ENCODE measurements around the gene CALML3. TPM values are rescaled to one million over a fixed set of nuclear protein-coding genes. Genes with fewer than 3 reads are reported as not detected.
A peak's percentile ranks its signal among the peaks of the same experiment; 100 is the strongest.

Gene CALML3
- total and polyA plus RNA-seq, 2 of the 13 experiments (the other 11 are each of a cell fraction or from before 2014, with no cell fraction given), result not detected

DNA sequence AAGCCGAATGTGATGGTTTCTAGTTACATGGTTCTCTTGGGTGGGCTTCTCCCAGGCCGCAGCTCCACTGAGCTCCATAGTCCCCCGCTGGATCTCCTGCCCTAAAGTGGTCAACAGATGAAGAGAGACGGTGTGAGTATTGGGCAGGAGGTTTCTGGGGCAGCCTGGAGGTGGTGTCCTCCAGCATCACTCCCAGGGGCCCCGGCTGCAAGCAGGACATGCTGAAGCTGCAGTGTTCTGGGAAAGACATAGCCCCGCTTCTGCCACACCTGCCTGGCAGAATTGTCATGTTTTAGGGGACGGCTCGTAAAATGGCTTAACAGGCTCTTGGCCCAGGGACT lies 40.4 kb downstream of the CALML3 start:
- CTCF ChIA-PET (ENCODE audit: low intra/inter-chr PET ratio, low total read pairs), result no interaction called here
- FAIRE-seq, result no peak
- POLR2A ChIA-PET, result interaction anchor here (0.8 to 1.5 kb wide), 2 partner anchors 16 to 117 kb away, joined by 3 read pairs; no protein-coding TSS in a partner anchor

DNA sequence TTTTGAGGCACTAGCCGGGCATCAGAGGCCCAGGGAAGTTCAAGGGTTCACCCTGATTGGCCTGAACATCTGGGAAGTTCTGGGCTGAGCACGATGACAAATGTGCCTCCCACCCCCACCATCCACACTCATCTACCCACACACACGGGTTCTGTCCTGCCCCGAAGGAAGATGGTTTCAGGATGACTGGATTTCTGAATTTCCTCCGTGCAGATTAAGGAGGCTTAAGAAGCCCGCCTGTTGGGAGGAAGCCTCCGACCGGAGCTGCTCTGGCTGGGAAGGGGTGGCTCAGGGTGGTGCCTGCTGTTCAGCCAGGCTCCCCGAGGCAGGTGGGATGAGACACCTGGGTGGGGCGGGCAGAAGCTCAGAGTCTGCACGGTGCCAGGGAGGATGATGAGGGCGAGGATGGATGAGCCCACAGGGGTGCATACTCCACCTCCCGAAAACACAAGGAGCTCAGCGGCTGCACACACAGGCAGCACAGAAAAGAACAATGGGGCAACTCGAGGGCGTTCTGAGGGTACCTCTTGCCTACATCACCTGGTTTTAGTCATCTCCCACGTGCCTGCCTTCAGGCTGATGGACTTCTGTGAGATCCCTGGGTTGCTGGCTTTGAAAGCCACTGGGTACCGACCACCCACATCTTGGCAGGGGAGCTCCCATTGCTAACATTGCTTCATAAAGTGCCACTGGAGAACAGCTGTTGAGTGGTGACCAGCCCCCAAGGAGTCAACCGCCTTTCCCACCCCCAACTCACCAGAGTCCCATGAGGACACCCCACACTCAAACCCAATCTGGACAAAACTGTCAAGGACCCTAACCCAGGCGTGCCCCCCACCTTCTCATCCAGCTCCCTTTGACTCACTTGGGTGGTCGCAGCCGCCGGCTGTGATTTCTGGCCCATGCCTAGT lies 41.2 kb downstream of the CALML3 start:
- ATAC-seq (no peak), DNase-seq (ENCODE audit: low spot score) (no peak), FAIRE-seq (no peak)
- intact Hi-C loops (cut with micrococcal nuclease; ENCODE audit: unreplicated experiment), result no loop called here
- Histone ChIP-seq H3K9me3 (ENCODE audit: low read length) (no peaks in the 10 kb centered on the region), H2AFZ (ENCODE audit: low read length) (no peak overlapping the region), H3K4me1 (ENCODE audit: insufficient read depth, low read length) (peaks cover 73% of the 10 kb centered on the region), H4K20me1 (ENCODE audit: insufficient read depth, low read length) (no peaks in the 10 kb centered on the region), H3K4me2 (ENCODE audit: low read depth, low read length) (no peak overlapping the region), H3K9ac (ENCODE audit: insufficient read depth, low read depth, low read length) (no peak overlapping the region), H3K4me3 (replicated peaks in 1 of 3; ENCODE audit: insufficient read depth in 1 of 3, low read depth in 2 of 3, low read length in 3 of 3) (no peak overlapping the region), H3K27ac (ENCODE audit: extremely low read length, insufficient read depth, low read length) (no peak overlapping the region), H3K27me3 (ENCODE audit: control insufficient read depth in 1 of 2, insufficient read depth in 2 of 2, low read length in 2 of 2) (no peaks in the 10 kb centered on the region; a peak in 1 of 5 replicates), H3K79me2 (ENCODE audit: insufficient read depth, low read length) (no peaks in the 10 kb centered on the region), H3K36me3 (replicated peaks in 1 of 2; ENCODE audit: control insufficient read depth in 1 of 2, insufficient read depth in 2 of 2, low read length in 2 of 2) (no peaks in the 10 kb centered on the region)
- 0 out of 2 replicates have a peak, but pooled peaks have one; percentile 23 for TF ChIP-seq ZNF75D (CRISPR knock-in tag; IDR thresholded peaks at IDR 0.05; ENCODE audit: borderline replicate concordance)
- TF ChIP-seq ZNF720 (CRISPR knock-in tag; IDR thresholded peaks at IDR 0.05), result no peak
- 68% methylated on average over 18 of the region's 23 CpGs for WGBS (ENCODE audit: low lambda C conversion rate)
- CTCF ChIA-PET (ENCODE audit: low intra/inter-chr PET ratio, low total read pairs), result no interaction called here
- BruUV-seq (replicated peaks), result no TSS peak
- in situ Hi-C loops (cut with HindIII; ENCODE audit: extremely low pct_ligation_motif_present, low pct_unique_long_range_greater_than_20kb), result no loop called here
- POLR2A ChIA-PET, result interaction anchor here (0.8 to 1.7 kb wide), 3 partner anchors 17 to 118 kb away, joined by 3 to 9 read pairs (median 3); no protein-coding TSS in a partner anchor

More for the DNA sequence above, 40.4 kb downstream of the CALML3 start:
- Histone ChIP-seq H3K36me3 (replicated peaks in 1 of 2; ENCODE audit: control insufficient read depth in 1 of 2, insufficient read depth in 2 of 2, low read length in 2 of 2) (no peaks in the 10 kb centered on the region), H3K27ac (ENCODE audit: extremely low read length, insufficient read depth, low read length) (no peak overlapping the region), H4K20me1 (ENCODE audit: insufficient read depth, low read length) (no peaks in the 10 kb centered on the region), H3K27me3 (ENCODE audit: control insufficient read depth in 1 of 2, insufficient read depth in 2 of 2, low read length in 2 of 2) (no peaks in the 10 kb centered on the region; a peak in 1 of 5 replicates), H3K4me2 (ENCODE audit: low read depth, low read length) (peak overlapping the region; percentile 6; the same call in 1 of the 2 replicates), H2AFZ (ENCODE audit: low read length) (no peak overlapping the region), H3K4me1 (ENCODE audit: insufficient read depth, low read length) (peaks cover 73% of the 10 kb centered on the region), H3K79me2 (ENCODE audit: insufficient read depth, low read length) (no peaks in the 10 kb centered on the region), H3K4me3 (replicated peaks in 1 of 3; ENCODE audit: insufficient read depth in 1 of 3, low read depth in 2 of 3, low read length in 3 of 3) (no peak overlapping the region), H3K9me3 (ENCODE audit: low read length) (no peaks in the 10 kb centered on the region), H3K9ac (ENCODE audit: insufficient read depth, low read depth, low read length) (no peak overlapping the region)
- in situ Hi-C loops (cut with HindIII; ENCODE audit: extremely low pct_ligation_motif_present, low pct_unique_long_range_greater_than_20kb) (no loop called here), intact Hi-C loops (cut with micrococcal nuclease; ENCODE audit: unreplicated experiment) (no loop called here)
- no TSS peak for BruUV-seq (replicated peaks)
- ATAC-seq (no peak), DNase-seq (ENCODE audit: low spot score) (no peak)
- TF ChIP-seq IKZF1 (IDR thresholded peaks at IDR 0.05), result no peak
- TF ChIP-seq, protein P1, sequence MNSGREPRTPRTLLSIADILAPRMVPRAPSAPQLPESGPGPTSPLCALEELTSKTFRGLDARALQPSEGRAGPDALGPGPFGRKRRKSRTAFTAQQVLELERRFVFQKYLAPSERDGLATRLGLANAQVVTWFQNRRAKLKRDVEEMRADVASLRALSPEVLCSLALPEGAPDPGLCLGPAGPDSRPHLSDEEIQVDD (CRISPR knock-in tag; IDR thresholded peaks at IDR 0.05; ENCODE audit: borderline replicate concordance), result no peak
- 62% methylated on average over 8 of the region's 8 CpGs for WGBS (ENCODE audit: low lambda C conversion rate)

All from HepG2 (cell line).